NCI-H1436 (cell line): Measurements from ENCODE around the gene MTX1.
A peak's percentile ranks its signal among the peaks of the same experiment; 100 is the strongest.

Experiments used
- DNase-seq: peaks from one replicate; lab custom pipeline; 2025; lab: John Stamatoyannopoulos, UW

The MTX1 gene

GRCh38 chr1:155261852-155262673, 53.6 kb downstream of the MTX1 start, which contains the start of gene SCAMP3:
SCAMP3 (minus strand) TSS chr1:155262360; CDS start chr1:155262151, 209 bp downstream.
- DNase-seq = peak; percentile 92

GRCh38 chr1:155263067-155263466, 54.6 kb downstream of the MTX1 start:
- DNase-seq = no peak
